HUES64 (cell line): ENCODE measurements around the gene ZNF785.
A peak's percentile ranks its signal among the peaks of the same experiment; 100 is the strongest.

ENCODE experiments used
- H3K27ac ChIP-seq: 2 replicates; pipeline ENCODE4 v1.7.0; 2013; ENCODE audit warnings: low read depth, low read length, inconsistent platforms
- H3K27me3 ChIP-seq: 2 replicates; pipeline ENCODE4 v1.6.1; 2013; ENCODE audit warnings: mild to moderate bottlenecking, low read length; ENCODE audit not compliant: insufficient read depth
- H3K36me3 ChIP-seq: 2 replicates; pipeline ENCODE4 v1.6.1; 2013; ENCODE audit warnings: mild to moderate bottlenecking, low read length; ENCODE audit not compliant: insufficient read depth
- H3K4me1 ChIP-seq: 2 replicates; pipeline ENCODE4 v1.6.1; 2013; ENCODE audit warnings: mild to moderate bottlenecking, low read length, moderate library complexity; ENCODE audit not compliant: insufficient read depth
- H3K4me3 ChIP-seq: 2 replicates; pipeline ENCODE4 v1.5.1; 2013; ENCODE audit warnings: mild to moderate bottlenecking, low read length, moderate library complexity
- H3K9ac ChIP-seq: 2 replicates; pipeline ENCODE4 v1.6.1; 2013; ENCODE audit warnings: mild to moderate bottlenecking, low read depth, low read length
- H3K9me3 ChIP-seq: 2 replicates; pipeline ENCODE4 v1.6.1; 2013; ENCODE audit warnings: low read depth, low read length; ENCODE audit not compliant: insufficient read depth
- WGBS: fragments of 150-250, 120-280 bp; methylation state at CpG from one replicate; pipeline ENCODE4 v1.1.7; 2013; ENCODE audit warnings: missing lambda C conversion rate; 5-methylcytosine and 5-hydroxymethylcytosine counted together

Gene ZNF785

DNA sequence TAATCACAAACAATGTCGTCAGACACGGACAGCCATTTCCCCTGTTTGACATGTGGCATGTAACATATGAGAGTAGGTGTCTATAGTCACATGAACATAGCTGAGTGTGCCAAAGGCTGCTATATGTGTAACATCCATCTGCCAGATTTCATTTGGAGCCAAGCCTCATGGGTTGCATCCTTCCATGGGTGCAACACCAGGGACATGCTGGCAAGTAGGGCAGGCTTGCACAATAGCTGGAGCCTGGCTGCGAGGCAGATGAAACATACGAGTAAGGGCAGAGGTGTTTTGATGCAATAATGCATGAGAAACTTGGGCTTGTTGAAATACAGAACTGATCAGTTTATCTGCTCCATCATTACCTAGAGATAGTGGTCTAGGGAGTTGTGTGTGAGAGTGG is 33.7 kb upstream of the ZNF785 start:
- no peak overlapping the region for H3K27ac ChIP-seq
- 92% methylated on average over 4 of the region's 4 CpGs for WGBS

GRCh38 chr16:30615358-30616091 is 30.0 kb upstream of the ZNF785 start:
- WGBS: 59% methylated on average over 12 of the region's 12 CpGs
- Histone ChIP-seq H3K27ac (no peak overlapping the region), H3K9ac (no peak overlapping the region), H3K4me3 (no peak overlapping the region), H3K27me3 (0 out of 2 replicates have a peak, but pooled peaks cover 5% of the 10 kb centered on the region), H3K36me3 (no peaks in the 10 kb centered on the region), H3K9me3 (no peaks in the 10 kb centered on the region), H3K4me1 (no peaks in the 10 kb centered on the region)

More for the DNA sequence above, 33.7 kb upstream of the ZNF785 start:
- no peaks in the 10 kb centered on the region for H3K4me1 ChIP-seq
- no peak overlapping the region for H3K4me3 ChIP-seq
- H3K36me3 ChIP-seq: no peaks in the 10 kb centered on the region
- H3K27me3 ChIP-seq: peaks cover 6% of the 10 kb centered on the region; the same call in 1 of the 2 replicates
- H3K9ac ChIP-seq: no peak overlapping the region
- no peaks in the 10 kb centered on the region for H3K9me3 ChIP-seq

GRCh38 chr16:30609926-30610839 is 24.7 kb upstream of the ZNF785 start, which contains the start of gene ZNF689:
Gene ZNF689, minus strand, starts transcription at chr16:30610389. Its CDS starts 348 bp downstream, at chr16:30610041.
- WGBS: under 1% methylated on average over 62 of the region's 63 CpGs
- Histone ChIP-seq H3K27me3 (no peaks in the 10 kb centered on the region), H3K4me3 (peak within 1 kb of the TSS; percentile 84), H3K27ac (peak within 1 kb of the TSS; percentile 91), H3K9ac (peak within 1 kb of the TSS; percentile 97), H3K9me3 (no peaks in the 10 kb centered on the region), H3K4me1 (no peaks in the 10 kb centered on the region), H3K36me3 (peaks cover 17% of the 10 kb centered on the region)

DNA sequence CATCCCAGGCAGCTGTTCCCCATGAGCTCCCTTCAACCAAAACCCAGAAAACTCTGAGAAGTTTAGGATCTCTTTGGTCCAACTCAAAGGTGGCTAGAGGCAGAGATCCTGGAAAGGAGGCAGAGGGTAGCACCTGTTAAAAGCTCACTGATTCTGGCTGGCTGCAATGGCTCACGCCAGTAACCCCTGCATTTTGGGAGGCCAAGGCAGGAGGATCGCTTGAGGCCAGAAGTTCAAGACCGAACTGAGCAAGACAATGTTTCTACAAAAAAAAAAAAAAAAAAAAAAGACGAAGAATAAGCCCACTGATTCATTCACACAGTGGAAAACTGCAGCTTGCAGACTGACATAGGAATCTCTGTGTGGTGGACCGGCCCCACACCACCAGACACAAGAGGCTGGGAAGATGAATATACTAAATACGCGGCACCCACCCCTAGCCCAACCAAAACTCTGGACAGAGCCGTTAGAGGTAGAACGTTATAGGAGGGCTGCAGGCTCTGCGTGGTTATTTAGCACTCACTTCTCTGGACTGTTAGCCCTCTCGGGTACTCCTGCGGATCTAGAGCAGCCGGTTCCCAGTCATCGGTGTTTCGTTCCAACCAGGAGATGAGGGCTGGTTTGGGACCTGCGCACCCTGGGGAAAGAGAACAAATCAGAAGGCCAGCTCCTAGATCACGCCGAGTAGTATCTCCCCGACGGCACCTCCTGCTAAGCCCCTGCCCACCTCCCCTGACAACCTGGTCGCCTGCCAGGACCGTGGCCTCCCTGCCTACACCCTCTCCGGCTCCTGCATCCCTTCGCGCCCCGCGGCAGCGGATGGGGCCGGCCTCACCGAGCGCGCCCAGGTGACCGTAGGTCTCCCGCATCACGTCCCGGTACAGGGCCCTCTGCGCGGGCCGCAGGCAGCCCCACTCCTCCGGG is 23.8 kb upstream of the ZNF785 start:
- WGBS: 13% methylated on average over 38 of the region's 40 CpGs
- Histone ChIP-seq H3K9me3 (no peaks in the 10 kb centered on the region), H3K36me3 (peaks cover 26% of the 10 kb centered on the region), H3K4me3 (peak overlapping the region; percentile 84), H3K9ac (peak overlapping the region; percentile 97), H3K4me1 (no peaks in the 10 kb centered on the region), H3K27ac (peak overlapping the region; percentile 91), H3K27me3 (no peaks in the 10 kb centered on the region)

- Histone ChIP-seq H3K27me3 (no peaks in the 10 kb centered on the region), H3K27ac (no peak overlapping the region), H3K4me1 (no peaks in the 10 kb centered on the region), H3K36me3 (peaks cover 42% of the 10 kb centered on the region), H3K9me3 (no peaks in the 10 kb centered on the region), H3K4me3 (no peak overlapping the region), H3K9ac (no peak overlapping the region)
- WGBS: 100% methylated on average over 3 of the region's 3 CpGs
Measured at GRCh38 chr16:30606004-30606403, 20.5 kb upstream of the ZNF785 start.

DNA sequence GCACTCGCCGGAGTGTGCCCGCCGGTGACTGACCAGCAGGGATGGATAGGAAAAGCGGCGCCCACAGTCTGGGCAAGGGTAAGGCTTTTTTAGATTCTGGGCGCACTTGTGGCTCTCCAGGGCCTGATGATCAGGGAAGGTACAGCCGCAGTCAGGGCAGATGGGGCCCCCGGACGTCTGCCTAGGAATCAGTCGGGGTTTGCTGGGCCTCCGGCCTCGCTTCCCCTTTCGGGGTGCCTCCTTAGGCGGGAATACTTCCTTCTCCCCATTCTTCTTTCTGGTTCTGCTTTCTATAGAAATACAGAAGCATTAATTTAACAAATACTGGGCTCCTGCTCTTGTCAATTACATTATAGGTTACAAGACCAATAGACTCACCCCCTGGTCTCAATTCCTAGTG is 19.7 kb upstream of the ZNF785 start:
- 93% methylated on average over 15 of the region's 15 CpGs for WGBS
- H3K9me3 ChIP-seq: no peaks in the 10 kb centered on the region
- H3K4me3 ChIP-seq: no peak overlapping the region
- peaks cover 42% of the 10 kb centered on the region for H3K36me3 ChIP-seq
- H3K9ac ChIP-seq: no peak overlapping the region
- no peaks in the 10 kb centered on the region for H3K4me1 ChIP-seq
- H3K27me3 ChIP-seq: no peaks in the 10 kb centered on the region
- H3K27ac ChIP-seq: no peak overlapping the region

GRCh38 chr16:30604316-30604947 is 18.9 kb upstream of the ZNF785 start:
- Histone ChIP-seq H3K27me3 (no peaks in the 10 kb centered on the region), H3K27ac (no peak overlapping the region), H3K36me3 (peaks cover 42% of the 10 kb centered on the region), H3K9ac (no peak overlapping the region), H3K4me3 (no peak overlapping the region), H3K9me3 (no peaks in the 10 kb centered on the region), H3K4me1 (no peaks in the 10 kb centered on the region)
- 96% methylated on average over 49 of the region's 49 CpGs for WGBS

GRCh38 chr16:30603945-30604315 is 18.4 kb upstream of the ZNF785 start:
- 96% methylated on average over 7 of the region's 7 CpGs for WGBS
- Histone ChIP-seq H3K4me3 (no peak overlapping the region), H3K9ac (no peak overlapping the region), H3K4me1 (no peaks in the 10 kb centered on the region), H3K9me3 (no peaks in the 10 kb centered on the region), H3K27ac (no peak overlapping the region), H3K36me3 (peaks cover 42% of the 10 kb centered on the region), H3K27me3 (no peaks in the 10 kb centered on the region)

GRCh38 chr16:30602616-30603277 is 17.2 kb upstream of the ZNF785 start:
- H3K9ac ChIP-seq: no peak overlapping the region
- H3K27ac ChIP-seq: no peak overlapping the region
- no peak overlapping the region for H3K4me3 ChIP-seq
- H3K36me3 ChIP-seq: peaks cover 39% of the 10 kb centered on the region
- no peaks in the 10 kb centered on the region for H3K27me3 ChIP-seq
- WGBS: 93% methylated on average over 4 of the region's 4 CpGs
- H3K4me1 ChIP-seq: no peaks in the 10 kb centered on the region
- no peaks in the 10 kb centered on the region for H3K9me3 ChIP-seq

GRCh38 chr16:30601966-30602365 is 16.5 kb upstream of the ZNF785 start:
- no peaks in the 10 kb centered on the region for H3K9me3 ChIP-seq
- H3K27ac ChIP-seq: no peak overlapping the region
- WGBS: 88% methylated on average over 3 of the region's 4 CpGs
- no peaks in the 10 kb centered on the region for H3K4me1 ChIP-seq
- H3K9ac ChIP-seq: no peak overlapping the region
- H3K36me3 ChIP-seq: peaks cover 37% of the 10 kb centered on the region
- no peak overlapping the region for H3K4me3 ChIP-seq
- H3K27me3 ChIP-seq: no peaks in the 10 kb centered on the region
